HUES48 (cell line): ENCODE measurements around the gene THYN1.

Experiments used
- H3K27ac ChIP-seq: one replicate; pipeline ENCODE4 v1.7.0; 2013; ENCODE audit warnings: low read depth, low read length, inconsistent platforms
- H3K27me3 ChIP-seq: 2 replicates; pipeline ENCODE4 v1.6.1; 2013; ENCODE audit warnings: mild to moderate bottlenecking, low read length; ENCODE audit not compliant: control insufficient read depth, insufficient read depth
- H3K36me3 ChIP-seq: 2 replicates; pipeline ENCODE4 v1.6.1; 2013; ENCODE audit warnings: low read length; ENCODE audit not compliant: control insufficient read depth, insufficient read depth
- H3K4me1 ChIP-seq: 2 replicates; pipeline ENCODE4 v1.6.1; 2013; ENCODE audit warnings: mild to moderate bottlenecking, low read length; ENCODE audit not compliant: control insufficient read depth, insufficient read depth
- H3K4me3 ChIP-seq: 2 replicates; pipeline ENCODE4 v1.5.1; 2013; ENCODE audit warnings: mild to moderate bottlenecking, low read depth, low read length
- H3K9ac ChIP-seq: 2 replicates; pipeline ENCODE4 v1.6.1; 2013; ENCODE audit warnings: mild to moderate bottlenecking, low read depth, low read length, moderate library complexity
- H3K9me3 ChIP-seq: 2 replicates; pipeline ENCODE4 v1.6.1; 2013; ENCODE audit warnings: low read length; ENCODE audit not compliant: control insufficient read depth, insufficient read depth

Gene THYN1

DNA sequence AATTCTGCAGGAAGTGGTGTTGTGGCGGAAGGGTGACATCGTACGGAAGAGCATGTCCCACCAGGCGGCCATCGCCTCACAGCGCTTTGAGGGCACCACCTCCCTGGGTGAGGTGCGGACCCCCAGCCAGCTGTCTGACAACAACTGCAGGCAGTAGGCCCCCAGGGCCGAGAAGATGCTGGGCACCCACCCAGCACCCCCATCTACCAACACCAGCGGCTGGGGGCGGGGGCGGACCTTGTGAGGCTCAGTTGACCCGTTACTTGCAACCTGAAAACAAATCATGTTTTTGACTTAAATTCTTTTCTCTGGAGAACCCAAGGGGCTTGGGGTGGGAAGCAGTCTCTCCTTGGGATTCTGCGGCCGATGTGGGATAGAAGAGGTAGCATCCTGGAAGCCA lies 7.7 kb downstream of the THYN1 start:
- no peaks in the 10 kb centered on the region for H3K27me3 ChIP-seq
- H3K4me3 ChIP-seq: no peak overlapping the region
- H3K36me3 ChIP-seq: peaks cover 59% of the 10 kb centered on the region
- no peak overlapping the region for H3K9ac ChIP-seq
- no peak overlapping the region for H3K27ac ChIP-seq
- no peaks in the 10 kb centered on the region for H3K4me1 ChIP-seq
- H3K9me3 ChIP-seq: no peaks in the 10 kb centered on the region

DNA sequence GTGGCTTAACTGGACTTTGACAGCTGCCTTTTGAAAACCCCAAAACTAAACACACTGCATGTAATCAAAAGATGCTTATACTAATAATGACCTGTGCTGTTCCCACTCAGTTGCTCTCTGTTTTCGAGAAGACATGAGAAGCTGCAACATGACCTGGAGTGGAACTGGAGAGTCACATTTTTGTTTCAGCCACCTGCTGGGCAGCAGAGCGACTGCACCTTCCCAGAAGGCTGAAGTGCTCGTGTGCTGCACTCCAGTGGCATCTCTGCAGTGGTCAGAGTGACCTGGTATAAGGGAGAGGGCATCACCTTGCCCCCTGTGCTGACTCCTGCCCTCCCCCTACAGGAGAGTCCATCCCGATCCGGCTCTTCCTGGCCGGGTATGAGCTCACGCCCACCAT lies 8.6 kb downstream of the THYN1 start:
- Histone ChIP-seq H3K27me3 (no peaks in the 10 kb centered on the region), H3K27ac (no peak overlapping the region), H3K9me3 (no peaks in the 10 kb centered on the region), H3K4me3 (no peak overlapping the region), H3K36me3 (peaks cover 58% of the 10 kb centered on the region), H3K4me1 (no peaks in the 10 kb centered on the region), H3K9ac (no peak overlapping the region)

DNA sequence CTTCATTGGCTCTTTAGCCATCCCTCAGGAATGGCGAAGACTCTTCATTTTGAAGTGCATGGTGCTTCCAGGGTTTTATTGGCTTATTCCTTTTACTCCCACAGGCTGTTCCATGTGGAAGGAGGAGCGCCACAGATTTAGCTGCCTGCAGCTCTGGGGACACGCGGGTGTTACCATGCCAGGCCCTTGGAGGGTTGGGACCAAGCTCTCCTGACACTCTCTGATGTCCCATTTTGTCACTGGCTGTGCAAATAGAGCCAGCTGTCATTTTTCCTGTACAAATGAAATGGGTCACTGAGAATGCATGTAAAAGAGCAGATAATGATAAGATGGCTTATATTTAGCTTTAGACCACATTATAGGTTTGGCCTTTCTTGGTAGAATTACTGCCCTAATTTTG lies 9.2 kb downstream of the THYN1 start:
- Histone ChIP-seq H3K9me3 (no peaks in the 10 kb centered on the region), H3K4me3 (no peak overlapping the region), H3K27ac (no peak overlapping the region), H3K36me3 (peaks cover 51% of the 10 kb centered on the region), H3K4me1 (no peaks in the 10 kb centered on the region), H3K27me3 (no peaks in the 10 kb centered on the region), H3K9ac (no peak overlapping the region)

DNA sequence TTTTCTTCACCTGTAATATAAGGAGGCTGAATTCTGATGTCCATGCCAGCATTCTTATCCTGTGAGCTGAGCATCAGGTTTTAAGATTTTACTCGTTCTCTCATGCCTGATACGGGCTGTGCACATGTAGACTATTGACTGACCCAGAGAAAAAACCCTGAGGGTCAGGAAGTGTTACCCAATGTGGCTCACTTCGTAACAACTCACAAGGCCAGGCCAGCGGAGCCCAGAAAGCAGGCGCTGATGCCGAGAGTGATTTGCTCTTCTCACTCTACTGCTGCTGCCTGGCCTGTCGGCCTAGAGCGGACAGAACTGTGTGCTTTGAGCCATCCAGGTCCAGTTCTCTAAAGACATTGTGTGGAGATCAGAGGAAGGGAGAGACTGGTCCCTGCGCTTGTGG lies 10.8 kb downstream of the THYN1 start:
- Histone ChIP-seq H3K4me1 (no peaks in the 10 kb centered on the region), H3K27me3 (no peaks in the 10 kb centered on the region), H3K27ac (no peak overlapping the region), H3K9ac (no peak overlapping the region), H3K9me3 (no peaks in the 10 kb centered on the region), H3K36me3 (peaks cover 36% of the 10 kb centered on the region), H3K4me3 (no peak overlapping the region)

DNA sequence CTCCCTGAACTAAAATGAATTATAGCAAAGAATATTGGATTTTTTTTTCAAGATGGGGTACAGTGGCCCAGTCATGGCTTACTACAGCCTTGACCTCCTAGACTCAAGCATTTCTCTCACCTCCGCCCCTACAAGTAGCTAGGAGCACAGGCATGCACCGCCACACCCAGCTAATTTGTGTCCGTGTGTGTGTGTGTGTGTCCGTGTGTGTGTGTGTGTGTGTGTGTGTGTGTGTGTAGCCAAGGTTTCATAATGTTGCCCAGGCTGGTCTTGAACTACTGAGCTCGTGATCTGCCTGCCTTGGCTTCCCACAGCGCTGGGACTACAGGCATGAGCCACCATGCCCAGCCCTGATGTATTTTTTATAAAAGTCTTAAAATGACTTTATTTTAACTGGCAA lies 12.6 kb downstream of the THYN1 start:
- Histone ChIP-seq H3K9ac (no peak overlapping the region), H3K4me1 (no peaks in the 10 kb centered on the region), H3K36me3 (peaks cover 24% of the 10 kb centered on the region), H3K27me3 (no peaks in the 10 kb centered on the region), H3K9me3 (no peaks in the 10 kb centered on the region), H3K27ac (no peak overlapping the region), H3K4me3 (no peak overlapping the region)

DNA sequence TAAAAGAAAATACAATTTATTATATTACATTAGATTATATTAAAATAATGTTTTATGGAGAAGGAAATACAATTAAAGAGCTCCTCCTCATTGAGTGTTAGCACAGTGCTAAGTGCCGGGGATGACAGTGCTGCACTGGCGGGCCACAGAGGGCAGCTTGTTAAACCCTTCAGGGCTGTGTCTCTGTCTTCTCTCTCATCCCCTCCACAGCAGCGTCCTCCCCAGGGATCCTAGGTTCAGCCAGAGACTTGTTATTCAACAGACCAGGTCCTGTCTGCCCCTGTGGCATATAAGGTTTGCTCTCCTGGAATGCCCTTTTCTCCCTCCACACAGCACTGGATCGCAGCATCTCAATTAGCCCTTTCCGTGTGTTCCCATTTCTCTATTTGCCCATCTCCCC lies 14.2 kb downstream of the THYN1 start:
- peaks cover 30% of the 10 kb centered on the region for H3K36me3 ChIP-seq
- no peak overlapping the region for H3K27ac ChIP-seq
- no peaks in the 10 kb centered on the region for H3K27me3 ChIP-seq
- no peak overlapping the region for H3K9ac ChIP-seq
- no peaks in the 10 kb centered on the region for H3K9me3 ChIP-seq
- H3K4me3 ChIP-seq: no peak overlapping the region
- H3K4me1 ChIP-seq: no peaks in the 10 kb centered on the region

DNA sequence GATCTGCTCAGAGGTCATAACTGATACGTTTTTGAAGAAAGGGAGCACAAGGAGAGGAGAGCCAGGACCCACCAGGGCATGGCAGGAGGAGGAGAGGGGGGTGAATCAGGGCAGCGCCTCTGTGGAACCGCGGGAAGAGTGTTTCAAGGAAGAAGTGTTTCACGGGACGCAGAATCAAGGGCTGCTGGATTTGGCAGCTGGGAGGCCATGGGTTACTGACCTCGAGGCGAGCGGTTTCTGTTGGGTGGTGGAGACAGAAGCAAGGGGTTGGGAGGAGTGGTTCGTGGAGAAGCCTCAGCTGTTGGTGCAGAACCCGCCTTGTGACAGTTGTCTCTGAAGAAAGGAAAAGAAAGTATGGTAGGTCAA lies 15.6 kb downstream of the THYN1 start:
- Histone ChIP-seq H3K4me1 (no peaks in the 10 kb centered on the region), H3K4me3 (no peak overlapping the region), H3K27ac (no peak overlapping the region), H3K36me3 (peaks cover 20% of the 10 kb centered on the region; the same call in 1 of the 2 replicates), H3K9ac (no peak overlapping the region), H3K27me3 (no peaks in the 10 kb centered on the region), H3K9me3 (no peaks in the 10 kb centered on the region)

DNA sequence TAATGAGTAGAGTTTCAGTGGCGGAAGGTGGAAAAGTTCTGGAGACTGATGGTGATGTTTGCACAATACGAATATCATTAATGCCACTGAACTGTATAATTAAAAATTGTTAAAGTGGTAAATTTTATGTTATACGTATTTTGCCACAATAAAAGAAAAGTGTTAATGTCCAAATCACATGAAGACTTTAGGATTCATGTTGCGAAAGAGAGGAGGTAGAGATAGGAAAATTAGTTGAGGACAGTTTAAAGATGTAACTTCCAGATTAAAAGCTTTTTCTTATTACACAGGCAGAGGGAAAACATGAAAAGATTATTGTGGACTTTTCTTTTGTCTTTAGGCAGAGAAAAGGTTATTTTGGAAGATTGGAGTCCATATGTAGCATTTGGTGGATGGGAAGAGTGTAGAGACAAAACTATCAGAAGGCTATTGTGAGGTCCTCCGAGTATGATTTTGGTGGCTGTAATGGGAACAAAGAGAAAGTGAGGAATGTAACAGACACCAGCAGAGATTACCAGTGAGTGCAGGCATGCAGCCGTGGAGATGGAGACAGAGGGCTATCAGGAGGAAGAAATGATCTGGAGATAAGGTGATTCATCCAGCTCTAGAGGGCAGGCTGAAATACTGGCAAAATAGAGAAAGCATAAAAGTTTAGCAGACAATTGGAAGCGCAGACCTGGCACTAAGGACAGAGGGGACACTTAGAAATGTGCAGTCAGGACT lies 16.2 kb downstream of the THYN1 start:
- Histone ChIP-seq H3K4me3 (no peak overlapping the region), H3K4me1 (no peaks in the 10 kb centered on the region), H3K27ac (no peak overlapping the region), H3K9me3 (no peaks in the 10 kb centered on the region), H3K9ac (no peak overlapping the region), H3K27me3 (no peaks in the 10 kb centered on the region), H3K36me3 (peaks cover 19% of the 10 kb centered on the region; the same call in 1 of the 2 replicates)

DNA sequence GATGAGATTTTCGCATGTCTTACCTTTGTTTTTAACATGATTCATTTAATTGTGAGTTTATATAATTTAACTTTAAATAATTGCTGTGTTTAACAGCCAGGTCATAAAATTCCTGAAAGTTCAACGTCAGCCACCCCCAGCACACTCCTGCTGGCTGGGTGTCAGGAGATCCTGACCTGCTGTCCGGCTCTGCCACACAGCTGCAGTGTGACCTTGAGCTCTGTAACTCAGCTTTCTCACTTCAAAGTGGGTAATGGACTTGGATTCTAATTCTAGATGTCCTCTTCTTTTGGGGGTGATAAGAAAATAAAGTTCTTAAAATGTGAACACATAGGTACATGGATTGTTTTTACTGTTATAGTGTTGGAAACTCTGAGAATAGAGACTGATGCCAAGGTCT lies 17.8 kb downstream of the THYN1 start:
- Histone ChIP-seq H3K9ac (no peak overlapping the region), H3K27me3 (no peaks in the 10 kb centered on the region), H3K4me1 (no peaks in the 10 kb centered on the region), H3K9me3 (no peaks in the 10 kb centered on the region), H3K36me3 (peaks cover 17% of the 10 kb centered on the region; the same call in 1 of the 2 replicates), H3K27ac (no peak overlapping the region), H3K4me3 (no peak overlapping the region)

DNA sequence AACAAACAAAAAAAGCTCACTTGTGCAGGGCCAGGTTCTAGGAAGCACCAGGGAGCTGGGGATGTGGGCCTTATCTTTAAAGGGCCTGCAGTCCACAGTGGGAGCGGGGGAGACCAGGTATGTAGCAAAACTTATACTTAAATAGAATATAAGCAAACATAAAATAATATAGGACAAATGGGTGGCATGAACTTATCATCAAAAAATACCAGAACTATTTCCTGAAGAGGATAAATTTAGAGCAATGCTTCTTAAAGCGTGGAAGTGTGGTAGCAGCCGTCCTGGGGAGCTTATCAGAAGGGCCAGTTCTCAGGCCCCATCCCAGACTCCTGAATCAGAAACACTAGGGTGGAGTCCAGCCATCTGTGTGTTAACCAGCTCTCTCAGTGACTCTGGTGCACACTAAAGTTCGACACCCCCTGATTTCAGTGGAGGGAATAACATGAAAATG lies 19.4 kb downstream of the THYN1 start:
- Histone ChIP-seq H3K27ac (no peak overlapping the region), H3K36me3 (0 out of 2 replicates have a peak, but pooled peaks cover 10% of the 10 kb centered on the region), H3K9ac (no peak overlapping the region), H3K4me1 (no peaks in the 10 kb centered on the region), H3K4me3 (no peak overlapping the region), H3K9me3 (no peaks in the 10 kb centered on the region), H3K27me3 (no peaks in the 10 kb centered on the region)

DNA sequence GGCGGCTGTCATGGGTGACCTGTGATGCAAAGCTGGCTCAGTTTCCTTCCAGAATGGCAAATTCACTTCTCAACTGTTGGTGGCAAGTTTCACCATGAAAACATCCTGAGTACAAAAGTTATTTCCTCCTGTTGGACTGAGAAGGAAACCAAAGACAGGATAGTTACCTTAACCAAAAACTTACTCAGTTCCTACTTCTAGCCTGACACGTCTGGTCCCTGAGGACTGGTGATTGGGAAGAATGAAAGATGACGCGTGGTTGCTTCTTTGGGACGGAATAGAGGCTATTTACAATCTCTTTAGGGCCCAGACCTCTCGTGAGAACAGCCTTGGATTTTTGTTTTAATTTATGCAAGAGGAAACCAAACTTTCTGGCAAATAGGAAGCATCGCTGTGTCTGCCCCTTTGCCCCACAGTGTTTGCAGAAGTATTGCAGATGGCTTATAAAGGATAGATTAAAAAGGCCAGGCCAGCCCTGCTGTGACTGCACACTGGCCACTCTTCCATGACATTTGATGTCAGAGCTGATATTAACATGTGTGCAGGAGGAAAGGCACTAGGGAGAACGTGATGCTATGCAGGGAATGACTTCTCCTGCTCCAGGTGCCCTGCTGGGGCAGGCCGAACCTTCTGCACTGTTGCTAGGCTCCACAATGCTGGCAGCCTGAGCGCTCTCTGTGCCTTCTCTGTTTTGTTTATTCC lies 21.0 kb downstream of the THYN1 start:
- Histone ChIP-seq H3K9me3 (no peaks in the 10 kb centered on the region), H3K27me3 (no peaks in the 10 kb centered on the region), H3K9ac (no peak overlapping the region), H3K27ac (no peak overlapping the region), H3K4me1 (no peaks in the 10 kb centered on the region), H3K4me3 (no peak overlapping the region), H3K36me3 (0 out of 2 replicates have a peak, but pooled peaks cover 10% of the 10 kb centered on the region)
